Measurements from ENCODE around the gene NR1I2. TPM values are rescaled to one million over a fixed set of nuclear protein-coding genes. Genes with fewer than 3 reads are reported as not detected.

The NR1I2 gene
- total RNA-seq, 2 experiments from 2014 or later, result 0.70 to 1.0 TPM

GRCh38 chr3:119743921-119744320 lies 38.0 kb upstream of the NR1I2 start:
- CTCF ChIA-PET, result no interaction called here
- H3K4me1 Mint-ChIP-seq (ENCODE audit: low read depth), result peaks cover 2% of the 10 kb centered on the region

DNA sequence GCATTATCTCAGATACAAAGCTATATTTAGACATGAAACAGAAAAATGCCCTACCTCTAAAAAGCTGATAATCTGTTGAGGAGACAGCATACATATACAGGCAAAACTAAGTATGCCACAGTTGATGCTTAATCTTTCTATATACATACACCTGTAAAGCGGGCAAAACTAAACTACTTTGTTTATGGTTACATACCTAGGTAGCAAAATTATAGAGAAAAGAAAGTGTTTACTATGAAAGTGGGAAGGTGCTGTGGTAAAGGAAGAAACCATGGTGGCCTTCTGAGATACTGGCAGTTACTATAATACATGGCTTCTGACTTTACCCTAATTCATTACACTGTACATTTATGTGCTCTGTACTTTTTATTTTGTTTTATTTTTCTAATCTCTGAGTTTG lies 36.0 kb upstream of the NR1I2 start:
- intact Hi-C loops (cut with micrococcal nuclease), result no loop called here
- no peak overlapping the region for H3K4me3 Mint-ChIP-seq
- peaks cover 2% of the 10 kb centered on the region for H3K4me1 Mint-ChIP-seq (ENCODE audit: low read depth)
- ATAC-seq (no peak), DNase-seq (no peak)
- POLR2A ChIA-PET, result no interaction called here
- no peaks in the 10 kb centered on the region for H3K9me3 Mint-ChIP-seq
- no peak overlapping the region for H3K27ac Mint-ChIP-seq
- no peak for TF ChIP-seq CTCF (IDR thresholded peaks at IDR 0.05)
- H3K36me3 Mint-ChIP-seq (ENCODE audit: low read depth), result no peaks in the 10 kb centered on the region
- CTCF ChIA-PET, result no interaction called here
- peaks cover 26% of the 10 kb centered on the region for H3K27me3 Mint-ChIP-seq

More at GRCh38 chr3:119743921-119744320, 38.0 kb upstream of the NR1I2 start:
- intact Hi-C loops (cut with micrococcal nuclease), result no loop called here
- DNase-seq (no peak), ATAC-seq (no peak)
- no peak overlapping the region for H3K4me3 Mint-ChIP-seq
- TF ChIP-seq CTCF (IDR thresholded peaks at IDR 0.05), result no peak
- POLR2A ChIA-PET, result no interaction called here
- no peaks in the 10 kb centered on the region for H3K9me3 Mint-ChIP-seq
- H3K27ac Mint-ChIP-seq, result no peak overlapping the region
- H3K36me3 Mint-ChIP-seq (ENCODE audit: low read depth), result no peaks in the 10 kb centered on the region
- H3K27me3 Mint-ChIP-seq, result peaks cover 26% of the 10 kb centered on the region

GRCh38 chr3:119746423-119746822 lies 35.5 kb upstream of the NR1I2 start:
- H3K4me3 Mint-ChIP-seq, result no peak overlapping the region
- ATAC-seq, result no peak
- intact Hi-C loops (cut with micrococcal nuclease), result no loop called here
- no peaks in the 10 kb centered on the region for H3K36me3 Mint-ChIP-seq (ENCODE audit: low read depth)
- H3K4me1 Mint-ChIP-seq (ENCODE audit: low read depth), result peaks cover 2% of the 10 kb centered on the region
- ChIA-PET POLR2A (no interaction called here), CTCF (interaction anchor here (0.8 kb wide), 1 partner anchor 9 kb away, joined by 3 read pairs; no protein-coding TSS in a partner anchor)
- H3K27me3 Mint-ChIP-seq, result peaks cover 24% of the 10 kb centered on the region
- H3K27ac Mint-ChIP-seq, result no peak overlapping the region
- no peaks in the 10 kb centered on the region for H3K9me3 Mint-ChIP-seq
- no peak for TF ChIP-seq CTCF (IDR thresholded peaks at IDR 0.05)
- DNase-seq, result no peak

- peaks cover 2% of the 10 kb centered on the region for H3K4me1 Mint-ChIP-seq (ENCODE audit: low read depth)
- peaks cover 22% of the 10 kb centered on the region for H3K27me3 Mint-ChIP-seq
- ChIA-PET CTCF (no interaction called here), POLR2A (interaction anchor here (0.7 kb wide), 1 partner anchor 31 kb away, joined by 3 read pairs; no protein-coding TSS in a partner anchor)
- intact Hi-C loops (cut with micrococcal nuclease), result no loop called here
- TF ChIP-seq CTCF (IDR thresholded peaks at IDR 0.05), result no peak
- H3K27ac Mint-ChIP-seq, result no peak overlapping the region
- no peaks in the 10 kb centered on the region for H3K9me3 Mint-ChIP-seq
- ATAC-seq (no peak), DNase-seq (no peak)
- H3K36me3 Mint-ChIP-seq (ENCODE audit: low read depth), result no peaks in the 10 kb centered on the region
- no peak overlapping the region for H3K4me3 Mint-ChIP-seq
Observed at GRCh38 chr3:119747357-119747756, 34.5 kb upstream of the NR1I2 start.

- ChIA-PET CTCF (no interaction called here), POLR2A (no interaction called here)
- DNase-seq, result no peak
- Mint-ChIP-seq H3K27me3 (peaks cover 17% of the 10 kb centered on the region), H3K4me3 (no peak overlapping the region), H3K9me3 (no peaks in the 10 kb centered on the region), H3K4me1 (ENCODE audit: low read depth) (no peaks in the 10 kb centered on the region), H3K27ac (no peak overlapping the region), H3K36me3 (ENCODE audit: low read depth) (no peaks in the 10 kb centered on the region)
- intact Hi-C loops (cut with micrococcal nuclease), result no loop called here
- no peak for ATAC-seq
- no peak for TF ChIP-seq CTCF (IDR thresholded peaks at IDR 0.05)
Observed at GRCh38 chr3:119748991-119749390, 32.9 kb upstream of the NR1I2 start.
